DOHH2 (cell line): ENCODE results near the gene HTR3A.

Source experiments
- CTCF ChIP-seq: fragments of 200-600 bp; sonication (generic); IDR thresholded peaks from one replicate; pipeline ENCODE4 v1.5.1; 2014; ENCODE audit warnings: antibody characterized with exemption, mild to moderate bottlenecking, low read depth, low read length; ENCODE audit not compliant: poor library complexity, severe bottlenecking
- EZH2phosphoT487 ChIP-seq: fragments of 200-600 bp; sonication (generic); IDR thresholded peaks from 2 replicates; pipeline ENCODE4 v1.6.1; 2017; ENCODE audit warnings: borderline replicate concordance, mild to moderate bottlenecking, antibody characterized with exemption, low read length, moderate library complexity, mixed read lengths

- TF ChIP-seq CTCF (no peak), EZH2phosphoT487 (no peak)
Measured at GRCh38 chr11:113977071-113977490, 2.2 kb downstream of the HTR3A start.
